ENCODE results near the gene TFDP1. TPM values are rescaled to one million over a fixed set of nuclear protein-coding genes. Genes with fewer than 3 reads are reported as not detected.

The TFDP1 gene
- total and polyA plus RNA-seq, 7 donors, result 26.5 to 57.1 (median 40.2) TPM

- Histone ChIP-seq H3K27ac (no peak overlapping the region), H3K27me3 (no peaks in the 10 kb centered on the region), H3K36me3 (peaks cover 0 to 6% (median 0%) of the 10 kb centered on the region in 4 donors), H3K4me1 (no peaks in the 10 kb centered on the region), H3K9me3 (no peaks in the 10 kb centered on the region), H3K4me3 (no peak overlapping the region)
- TF ChIP-seq EP300 (IDR thresholded peaks at IDR 0.05) (no peak), POLR2A (IDR thresholded peaks at IDR 0.05) (no peak), POLR2AphosphoS5 (IDR thresholded peaks at IDR 0.05) (no peak), CTCF (IDR thresholded peaks at IDR 0.05) (no peak)
- WGBS, 2 donors, result 96 to 98% methylated on average over 34 of the region's 34 CpGs
- intact Hi-C loops (cut with DNase I), result no loop called here
- no peak for DNase-seq
These were observed 21.4 kb downstream of the TFDP1 start for GRCh38 chr13:113605866-113606438.

- 87 to 92% methylated on average over 28 of the region's 28 CpGs for WGBS, 2 donors
These were observed 22.7 kb downstream of the TFDP1 start for GRCh38 chr13:113607056-113607888.

GRCh38 chr13:113607889-113608635 is 23.5 kb downstream of the TFDP1 start:
- H3K27me3 ChIP-seq, result no peaks in the 10 kb centered on the region
- 85 to 87% methylated on average over 25 of the region's 25 CpGs for WGBS, 2 donors
- no peaks in the 10 kb centered on the region for H3K4me1 ChIP-seq
- H3K36me3 ChIP-seq, result peaks cover 0 to 12% (median 2%) of the 10 kb centered on the region in 4 donors
- no peak overlapping the region for H3K4me3 ChIP-seq
- intact Hi-C loops (cut with DNase I), result no loop called here
- TF ChIP-seq POLR2AphosphoS5 (IDR thresholded peaks at IDR 0.05), result no peak
- TF ChIP-seq CTCF (IDR thresholded peaks at IDR 0.05), result no peak
- no peak for TF ChIP-seq POLR2A (IDR thresholded peaks at IDR 0.05)
- no peak for TF ChIP-seq EP300 (IDR thresholded peaks at IDR 0.05)
- H3K27ac ChIP-seq, result no peak overlapping the region
- H3K9me3 ChIP-seq, result no peaks in the 10 kb centered on the region
- DNase-seq, result no peak

More at GRCh38 chr13:113607056-113607888, 22.7 kb downstream of the TFDP1 start:
- no peaks in the 10 kb centered on the region for H3K9me3 ChIP-seq
- no peak overlapping the region for H3K27ac ChIP-seq
- no peak for DNase-seq
- H3K36me3 ChIP-seq, result peaks cover 0 to 12% (median 2%) of the 10 kb centered on the region in 4 donors
- intact Hi-C loops (cut with DNase I), result no loop called here
- no peaks in the 10 kb centered on the region for H3K27me3 ChIP-seq
- no peak overlapping the region for H3K4me3 ChIP-seq
- H3K4me1 ChIP-seq, result no peaks in the 10 kb centered on the region
- TF ChIP-seq POLR2AphosphoS5 (IDR thresholded peaks at IDR 0.05) (no peak), EP300 (IDR thresholded peaks at IDR 0.05) (no peak), POLR2A (IDR thresholded peaks at IDR 0.05) (no peak), CTCF (IDR thresholded peaks at IDR 0.05) (no peak)

GRCh38 chr13:113608967-113609533 is 24.5 kb downstream of the TFDP1 start:
- Histone ChIP-seq H3K4me3 (no peak overlapping the region), H3K27me3 (no peaks in the 10 kb centered on the region), H3K36me3 (peaks cover 0 to 12% (median 2%) of the 10 kb centered on the region in 4 donors), H3K9me3 (no peaks in the 10 kb centered on the region), H3K4me1 (no peaks in the 10 kb centered on the region), H3K27ac (no peak overlapping the region)
- intact Hi-C loops (cut with DNase I), result no loop called here
- DNase-seq, result no peak
- WGBS, 2 donors, result 93 to 94% methylated on average over 22 of the region's 22 CpGs
- TF ChIP-seq POLR2AphosphoS5 (IDR thresholded peaks at IDR 0.05) (no peak), CTCF (IDR thresholded peaks at IDR 0.05) (no peak), POLR2A (IDR thresholded peaks at IDR 0.05) (no peak), EP300 (IDR thresholded peaks at IDR 0.05) (no peak)

All from sigmoid colon (tissue), 7 donors.